Endothelial cell of umbilical vein (primary cell): ENCODE measurements around the gene TNRC6A. TPM values are rescaled to one million over a fixed set of nuclear protein-coding genes. Genes with fewer than 3 reads are reported as not detected.

Experiments
- BruUV-seq: library from RNA; stranded (reverse); fragments of 400-500 nt; replicated peaks from 2 replicates; lab custom pipeline; 2021; lab: Mats Ljungman, UMichigan
- CTCF ChIA-PET: fragments of 300-600, 350-600 bp; sonication (Branson Sonifier 250); formaldehyde crosslinking; loops from one replicate; lab custom pipeline; 2021; ENCODE audit warnings: antibody characterized with exemption, inconsistent platforms; lab: Charles Lee
- POLR2A ChIA-PET: fragments of 300-600, 350-600 bp; sonication (Branson Sonifier 250); formaldehyde crosslinking; loops from one replicate; lab custom pipeline; 2021; ENCODE audit warnings: antibody characterized with exemption, inconsistent platforms; lab: Charles Lee
- DNase-seq: peaks from one replicate; pipeline ENCODE4 v3.0.0-alpha.2; 2011; ENCODE audit warnings: low read depth, low spot score
- FAIRE-seq: peaks from 2 replicates; lab custom pipeline; 2011; peaks lifted over from hg19 to GRCh38; lab: Jason Lieb, UNC
- H2AFZ ChIP-seq: 2 replicates; pipeline ENCODE4 v1.6.0; 2012; ENCODE audit warnings: low read depth, low read length, control low read depth, inconsistent platforms
- H3K27ac ChIP-seq: 2 replicates; pipeline ENCODE4 v1.5.1; 2011; ENCODE audit warnings: low read depth, mild to moderate bottlenecking, control low read depth, low read length, moderate library complexity; ENCODE audit not compliant: insufficient read depth
- H3K27me3 ChIP-seq, 2 experiments: 2 replicates each; pipeline versions ENCODE4 v1.6.0 to v1.6.1; 2011; ENCODE audit warnings: low read length in 2 of 2, mixed read lengths in 1 of 2; ENCODE audit not compliant: control insufficient read depth in 2 of 2, insufficient read depth in 2 of 2
- H3K36me3 ChIP-seq, 2 experiments: 2 replicates in 1 of 2; 3 replicates in 1 of 2; pipeline ENCODE4 v1.5.1; 2011; ENCODE audit warnings: low read length in 2 of 2, mild to moderate bottlenecking in 1 of 2, moderate library complexity in 1 of 2; ENCODE audit not compliant: control insufficient read depth in 2 of 2, insufficient read depth in 2 of 2; ENCODE audit errors: extremely low read depth in 1 of 2
- H3K4me1 ChIP-seq: 3 replicates; pipeline ENCODE4 v1.5.1; 2011; ENCODE audit warnings: mild to moderate bottlenecking, low read length; ENCODE audit not compliant: control insufficient read depth, insufficient read depth; ENCODE audit errors: extremely low read depth
- H3K4me2 ChIP-seq: 2 replicates; pipeline ENCODE4 v1.6.1; 2011; ENCODE audit warnings: low read length, control low read depth, mixed read lengths; ENCODE audit not compliant: insufficient read depth
- H3K4me3 ChIP-seq, 3 experiments: fragments of 200-600 bp in 1 of 3; sonication (generic), shearing (Covaris generic) in 1 of 3; replicated peaks in 1 of 3; 2 replicates each; pipeline ENCODE4 v1.5.1; 2011 to 2016; ENCODE audit warnings: control low read depth in 3 of 3, low read length in 3 of 3, mild to moderate bottlenecking in 2 of 3, inconsistent platforms in 1 of 3, low read depth in 1 of 3, moderate library complexity in 1 of 3; ENCODE audit not compliant: insufficient read depth in 1 of 3
- H3K79me2 ChIP-seq: 2 replicates; pipeline ENCODE4 v1.6.0; 2012; ENCODE audit warnings: low read length, inconsistent platforms; ENCODE audit not compliant: control insufficient read depth, insufficient read depth
- H3K9ac ChIP-seq: replicated peaks from 2 replicates; pipeline ENCODE3; 2011; ENCODE audit warnings: low read length, control low read depth; ENCODE audit not compliant: insufficient read depth; ENCODE audit errors: extremely low read depth
- H3K9me1 ChIP-seq: replicated peaks from 3 replicates; pipeline ENCODE4 v1.6.0; 2011; ENCODE audit warnings: mild to moderate bottlenecking, low read length; ENCODE audit not compliant: control insufficient read depth, insufficient read depth; ENCODE audit errors: extremely low read depth
- H3K9me3 ChIP-seq: replicated peaks from 2 replicates; pipeline ENCODE4 v1.5.1; 2012; ENCODE audit warnings: low read length, inconsistent platforms; ENCODE audit not compliant: control insufficient read depth, insufficient read depth
- H4K20me1 ChIP-seq: replicated peaks from 2 replicates; pipeline ENCODE3; 2011; ENCODE audit warnings: mild to moderate bottlenecking, low read length; ENCODE audit not compliant: control insufficient read depth, insufficient read depth; ENCODE audit errors: extremely low read depth
- CTCF ChIP-seq, 2 donors: IDR thresholded peaks; 1 replicate in 1 of 2; 2 replicates in 1 of 2; pipeline ENCODE4 v1.5.1; 2011; ENCODE audit warnings: low read length in 2 of 2, mild to moderate bottlenecking in 2 of 2, moderate library complexity in 2 of 2, control low read depth in 1 of 2, inconsistent platforms in 1 of 2, low read depth in 1 of 2; ENCODE audit not compliant: insufficient read depth in 1 of 2; ENCODE audit errors: extremely low read depth in 1 of 2
- EZH2 ChIP-seq: IDR thresholded peaks from 2 replicates; pipeline ENCODE4 v1.6.1; 2012; ENCODE audit warnings: borderline replicate concordance, low read depth, mild to moderate bottlenecking, moderate library complexity, low read length, inconsistent platforms; ENCODE audit not compliant: severe bottlenecking
- FOS ChIP-seq: IDR thresholded peaks from 2 replicates; pipeline ENCODE4 v1.6.1; 2011; ENCODE audit warnings: mild to moderate bottlenecking, low read length, moderate library complexity, borderline replicate concordance; ENCODE audit not compliant: insufficient read depth
- GATA2 ChIP-seq: IDR thresholded peaks from 2 replicates; pipeline ENCODE4 v1.7.0; 2011; ENCODE audit warnings: low read depth, mild to moderate bottlenecking, moderate library complexity, mixed read lengths, low read length; ENCODE audit not compliant: insufficient read length, insufficient read depth
- JUN ChIP-seq: IDR thresholded peaks from 2 replicates; pipeline ENCODE4 v1.6.1; 2011; ENCODE audit warnings: borderline replicate concordance, low read depth; ENCODE audit not compliant: insufficient read length, insufficient read depth
- MYC ChIP-seq: IDR thresholded peaks from one replicate; pipeline ENCODE4 v1.6.1; 2011; ENCODE audit warnings: mild to moderate bottlenecking, low read depth, low read length
- POLR2A ChIP-seq: IDR thresholded peaks from 2 replicates; pipeline ENCODE4 v1.6.1; 2012; ENCODE audit warnings: low read depth, mild to moderate bottlenecking, control low read depth, low read length
- POLR2AphosphoS5 ChIP-seq: IDR thresholded peaks from 2 replicates; pipeline ENCODE4 v1.6.1; 2012; ENCODE audit warnings: low read depth, mild to moderate bottlenecking, control low read depth, low read length, moderate library complexity; ENCODE audit not compliant: insufficient read depth
- dilution Hi-C: fragments of 300-500 bp; cut with MboI; formaldehyde crosslinking; loops from one replicate; pipeline ENCODE4 v1.15.0; 2019; ENCODE audit warnings: low sequenced_read_pairs; ENCODE audit not compliant: extremely low pct_ligation_motif_present
- intact Hi-C: fragments of 100-400 bp; cut with micrococcal nuclease; formaldehyde crosslinking; loops from one replicate; pipeline ENCODE4 v1.10.0; 2022
- polyA plus RNA-seq, 4 experiments: library from polyadenylated mRNA; depleted of rRNA in 3 of 4; stranded (reverse) in 3 of 4; unstranded in 1 of 4; fragments of >200 nt; gene quantifications; 2 replicates each; pipeline versions ENCODE4 v1.2.1 to v1.2.3, GENCODE V29; 2011 to 2012; ENCODE audit warnings: missing spikeins in 1 of 4
- total RNA-seq: library from RNA; stranded (reverse); gene quantifications from 2 replicates; pipeline ENCODE4 v1.2.3, GENCODE V29; 2021
- TF ChIP-seq, protein P1 (sequence below): IDR thresholded peaks from 2 replicates; pipeline ENCODE4 v1.6.1; 2011; ENCODE audit not compliant: insufficient read depth, insufficient read length

TNRC6A gene
- total and polyA plus RNA-seq, 2 donors (not counting 3 experiments of a cell fraction or from before 2014, with no cell fraction given): 39.3 to 74.5 TPM

DNA sequence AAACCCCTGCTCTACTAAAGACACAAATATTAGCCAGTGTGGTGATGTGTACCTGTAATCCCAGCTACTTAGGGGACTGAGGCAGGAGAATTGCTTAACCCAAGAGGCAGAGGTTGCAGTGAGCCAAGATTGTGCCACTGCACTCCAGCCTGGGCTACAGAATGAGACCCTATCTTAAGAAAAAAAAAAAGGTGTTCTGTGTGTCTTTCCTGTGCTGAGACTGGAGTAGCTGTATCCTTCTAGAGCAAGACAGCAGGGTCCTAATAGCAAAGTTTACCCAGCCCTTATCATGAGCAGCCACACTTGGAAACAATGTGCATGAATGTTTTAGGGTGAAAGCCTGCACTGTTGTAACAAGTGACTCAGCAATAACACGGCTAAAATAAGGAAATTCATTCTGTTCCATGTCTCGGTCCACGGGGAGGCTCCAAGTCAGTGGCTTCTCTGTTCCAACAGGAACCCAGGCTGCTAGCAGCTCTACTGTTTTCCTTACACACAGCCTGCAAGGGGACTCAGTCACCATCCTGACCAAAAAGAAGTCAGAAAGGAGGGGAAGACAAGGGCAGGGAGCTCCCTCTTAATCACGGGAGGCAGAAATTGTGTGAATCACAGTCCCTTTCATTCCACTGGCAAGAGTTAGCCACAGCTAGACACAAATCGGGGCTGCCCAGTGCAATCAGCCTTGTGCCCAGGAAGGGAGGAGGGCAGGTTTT lies 109.3 kb downstream of the TNRC6A start:
- Histone ChIP-seq H3K9me1 (no peaks in the 10 kb centered on the region), H3K9ac (peak overlapping the region; percentile 1), H2AFZ (peak overlapping the region; percentile 63), H3K79me2 (no peaks in the 10 kb centered on the region), H3K36me3 (no peaks in the 10 kb centered on the region), H4K20me1 (no peaks in the 10 kb centered on the region), H3K4me3 (no peak overlapping the region), H3K4me1 (peaks cover 12% of the 10 kb centered on the region), H3K27ac (peak overlapping the region; percentile 43), H3K9me3 (no peaks in the 10 kb centered on the region), H3K27me3 (no peaks in the 10 kb centered on the region), H3K4me2 (peak overlapping the region; percentile 2)
- POLR2A ChIA-PET: no interaction called here
- no TSS peak for BruUV-seq
- peak; percentile 91 for DNase-seq
- TF ChIP-seq GATA2 (no peak), JUN (no peak), MYC (no peak), FOS (no peak), POLR2AphosphoS5 (peak; percentile 39), CTCF (IDR thresholded peaks at IDR 0.05; ENCODE audit: extremely low read depth in 1 of 2, insufficient read depth in 1 of 2, low read depth in 1 of 2, low read length in 2 of 2) (no peak), EZH2 (no peak), POLR2A (peak; percentile 23)
- TF ChIP-seq, protein P1, sequence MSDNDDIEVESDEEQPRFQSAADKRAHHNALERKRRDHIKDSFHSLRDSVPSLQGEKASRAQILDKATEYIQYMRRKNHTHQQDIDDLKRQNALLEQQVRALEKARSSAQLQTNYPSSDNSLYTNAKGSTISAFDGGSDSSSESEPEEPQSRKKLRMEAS: no peak
- intact Hi-C loops (loop anchor here (10.0 kb wide), 2 partner anchors 146 to 216 kb away; no protein-coding TSS in a partner anchor), dilution Hi-C loops (no loop called here)
- FAIRE-seq: peak; percentile 96
- CTCF ChIA-PET: interaction anchor here (0.6 to 1.9 kb wide), 6 partner anchors 13 to 387 kb away, joined by 3 to 10 read pairs (median 4); no protein-coding TSS in a partner anchor
